Measurements from ENCODE around the gene FBN1. TPM values are rescaled to one million over a fixed set of nuclear protein-coding genes. Genes with fewer than 3 reads are reported as not detected.
A peak's percentile ranks its signal among the peaks of the same experiment; 100 is the strongest.

The FBN1 gene
- total RNA-seq, 2 donors from 2014 or later, result 57.1 to 84.9 TPM

- no peaks in the 10 kb centered on the region for H3K36me3 ChIP-seq
- H3K27me3 ChIP-seq, result no peaks in the 10 kb centered on the region
- no peak for DNase-seq (ENCODE audit: low spot score)
- TF ChIP-seq CTCF (IDR thresholded peaks at IDR 0.05), result no peak
- H3K9me3 ChIP-seq, result no peaks in the 10 kb centered on the region
- peak overlapping the region; percentile 29 to 64 for H3K27ac ChIP-seq
- no peak overlapping the region for H3K4me3 ChIP-seq
- no peaks in the 10 kb centered on the region for H3K4me1 ChIP-seq
These were observed 278.0 kb downstream of the FBN1 start for GRCh38 chr15:48367483-48367882.

GRCh38 chr15:48366584-48367312 lies 278.8 kb downstream of the FBN1 start:
- H3K27ac ChIP-seq, result peak overlapping the region; percentile 29 to 64
- H3K4me1 ChIP-seq, result no peaks in the 10 kb centered on the region
- no peak for TF ChIP-seq CTCF (IDR thresholded peaks at IDR 0.05)
- H3K36me3 ChIP-seq, result no peaks in the 10 kb centered on the region
- no peak for DNase-seq (ENCODE audit: low spot score)
- H3K4me3 ChIP-seq, result no peak overlapping the region
- no peaks in the 10 kb centered on the region for H3K27me3 ChIP-seq
- H3K9me3 ChIP-seq, result no peaks in the 10 kb centered on the region

GRCh38 chr15:48365575-48365974 lies 279.9 kb downstream of the FBN1 start:
- TF ChIP-seq CTCF (IDR thresholded peaks at IDR 0.05), result no peak
- no peaks in the 10 kb centered on the region for H3K9me3 ChIP-seq
- H3K4me3 ChIP-seq, result no peak overlapping the region
- no peak for DNase-seq (ENCODE audit: low spot score)
- H3K36me3 ChIP-seq, result no peaks in the 10 kb centered on the region
- H3K27me3 ChIP-seq, result no peaks in the 10 kb centered on the region
- H3K27ac ChIP-seq, result no peak overlapping the region
- H3K4me1 ChIP-seq, result no peaks in the 10 kb centered on the region

GRCh38 chr15:48363474-48363873 lies 282.0 kb downstream of the FBN1 start:
- no peak for TF ChIP-seq CTCF (IDR thresholded peaks at IDR 0.05)
- H3K27ac ChIP-seq, result no peak overlapping the region

GRCh38 chr15:48361685-48362084 lies 283.8 kb downstream of the FBN1 start:
- no peak for TF ChIP-seq CTCF (IDR thresholded peaks at IDR 0.05)
- Histone ChIP-seq H3K9me3 (no peaks in the 10 kb centered on the region), H3K4me1 (peaks cover 0 to 11% of the 10 kb centered on the region in 2 donors), H3K36me3 (no peaks in the 10 kb centered on the region), H3K27ac (no peak overlapping the region), H3K4me3 (no peak overlapping the region), H3K27me3 (no peaks in the 10 kb centered on the region)
- no peak for DNase-seq (ENCODE audit: low spot score)

More at GRCh38 chr15:48363474-48363873, 282.0 kb downstream of the FBN1 start:
- Histone ChIP-seq H3K4me3 (no peak overlapping the region), H3K4me1 (peaks cover 0 to 7% of the 10 kb centered on the region in 2 donors), H3K9me3 (no peaks in the 10 kb centered on the region), H3K36me3 (no peaks in the 10 kb centered on the region), H3K27me3 (no peaks in the 10 kb centered on the region)
- DNase-seq (ENCODE audit: low spot score), result no peak

- H3K27ac ChIP-seq, result no peak overlapping the region
- H3K4me1 ChIP-seq, result peaks cover 0 to 11% of the 10 kb centered on the region in 2 donors
- H3K27me3 ChIP-seq, result no peaks in the 10 kb centered on the region
- H3K36me3 ChIP-seq, result no peaks in the 10 kb centered on the region
- no peak for TF ChIP-seq CTCF (IDR thresholded peaks at IDR 0.05)
- no peak for DNase-seq (ENCODE audit: low spot score)
- H3K9me3 ChIP-seq, result no peaks in the 10 kb centered on the region
- H3K4me3 ChIP-seq, result no peak overlapping the region
These were observed 284.7 kb downstream of the FBN1 start for GRCh38 chr15:48360841-48361240.

Data from right atrium auricular region (tissue), 2 donors.